GM18870 (cell line): ENCODE results near the gene DSTN.
"Not testable (repeated sequence)": the region's sequence is repeated elsewhere in the genome, so short reads cannot be mapped to it uniquely, and the experiment has no call there.

Experiments
- ATAC-seq: cut with Tn5 transposase; IDR thresholded peaks from one replicate; pipeline ENCODE4 v1.9.1; 2021; ENCODE audit warnings: moderate library complexity; ENCODE audit not compliant: unreplicated experiment

The DSTN gene

DNA sequence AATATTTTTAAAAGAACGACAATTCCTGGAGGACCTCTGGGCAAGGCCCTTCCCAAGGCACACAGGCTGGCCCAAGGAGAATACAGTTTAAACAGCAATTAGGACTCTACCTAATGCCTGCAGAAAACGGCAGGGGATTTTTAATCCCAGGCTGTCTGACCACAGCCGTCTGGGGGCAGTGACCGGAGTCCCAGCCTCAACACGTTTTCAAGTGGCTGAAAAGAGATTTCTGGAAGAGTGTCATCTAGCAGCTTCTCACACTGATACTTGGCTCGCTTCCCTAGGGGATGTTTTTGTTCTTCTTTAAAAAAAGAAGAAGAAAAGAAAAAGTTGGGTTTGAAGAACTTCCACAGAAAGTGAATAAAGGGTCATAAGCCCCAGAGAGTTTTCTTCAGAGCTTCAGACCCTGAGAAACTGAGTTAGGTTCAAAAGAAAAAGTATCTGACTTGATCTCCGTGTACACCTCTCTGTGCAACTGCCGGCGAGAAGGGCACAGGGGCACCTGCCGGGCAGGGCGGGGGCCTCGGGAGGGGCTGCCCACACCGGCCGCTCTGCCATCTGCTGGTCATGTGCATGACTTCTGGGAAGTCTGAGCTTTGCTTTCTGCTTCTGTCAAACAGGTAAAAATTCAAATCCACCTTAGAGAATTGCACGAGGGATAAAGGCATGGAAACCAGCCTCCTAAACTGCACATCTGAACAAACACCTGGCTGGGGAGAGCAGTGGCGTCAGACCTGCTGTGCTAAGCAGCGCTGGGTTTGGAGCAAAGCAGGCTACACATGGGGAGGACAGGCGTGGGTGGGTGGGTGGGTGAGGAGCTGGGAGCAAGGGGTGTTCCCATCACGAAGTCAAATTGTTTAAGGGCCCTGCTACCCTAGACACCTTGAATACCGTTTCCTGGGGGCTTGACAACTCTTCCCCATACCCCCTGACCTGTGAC lies 79.2 kb downstream of the DSTN start:
- ATAC-seq, result no peak

DNA sequence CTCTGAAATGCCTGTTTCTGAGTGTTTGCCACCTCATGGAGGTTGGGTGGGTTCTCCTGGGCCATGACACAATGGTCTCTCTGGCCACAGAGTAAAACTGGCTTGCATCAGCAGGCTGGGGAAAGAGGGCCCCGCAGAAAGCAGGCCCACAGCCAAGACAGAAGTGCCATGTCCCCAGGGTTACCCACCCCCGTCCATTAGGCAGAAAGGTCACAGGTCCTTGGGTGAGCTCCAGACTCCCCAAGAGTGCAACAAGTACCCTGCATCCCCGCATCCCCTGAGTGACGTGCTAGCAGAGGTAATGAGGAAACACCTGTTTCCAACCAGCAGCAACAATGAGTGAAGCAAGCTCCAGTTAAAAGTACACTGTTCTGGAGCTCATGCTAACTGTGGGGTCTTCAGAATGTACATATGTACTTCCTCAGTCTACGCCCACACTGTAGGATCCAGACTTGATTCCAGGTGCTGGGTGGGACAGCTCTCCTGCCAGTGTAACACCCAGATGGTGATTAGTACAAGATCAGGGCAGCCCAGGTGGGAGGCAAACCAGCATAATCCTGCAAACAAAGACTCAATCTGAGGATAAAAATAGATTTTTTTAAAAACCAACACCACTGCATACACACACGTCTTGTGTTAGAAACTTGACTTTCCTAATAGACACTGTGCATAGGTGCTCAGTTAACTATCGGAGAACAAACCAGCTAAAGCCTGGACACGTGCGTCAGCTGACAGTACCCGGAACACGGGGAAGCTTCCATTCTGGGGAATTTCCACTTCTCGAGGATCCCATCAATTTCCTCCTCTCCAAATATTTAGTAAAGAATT lies 80.6 kb downstream of the DSTN start:
- no peak for ATAC-seq

DNA sequence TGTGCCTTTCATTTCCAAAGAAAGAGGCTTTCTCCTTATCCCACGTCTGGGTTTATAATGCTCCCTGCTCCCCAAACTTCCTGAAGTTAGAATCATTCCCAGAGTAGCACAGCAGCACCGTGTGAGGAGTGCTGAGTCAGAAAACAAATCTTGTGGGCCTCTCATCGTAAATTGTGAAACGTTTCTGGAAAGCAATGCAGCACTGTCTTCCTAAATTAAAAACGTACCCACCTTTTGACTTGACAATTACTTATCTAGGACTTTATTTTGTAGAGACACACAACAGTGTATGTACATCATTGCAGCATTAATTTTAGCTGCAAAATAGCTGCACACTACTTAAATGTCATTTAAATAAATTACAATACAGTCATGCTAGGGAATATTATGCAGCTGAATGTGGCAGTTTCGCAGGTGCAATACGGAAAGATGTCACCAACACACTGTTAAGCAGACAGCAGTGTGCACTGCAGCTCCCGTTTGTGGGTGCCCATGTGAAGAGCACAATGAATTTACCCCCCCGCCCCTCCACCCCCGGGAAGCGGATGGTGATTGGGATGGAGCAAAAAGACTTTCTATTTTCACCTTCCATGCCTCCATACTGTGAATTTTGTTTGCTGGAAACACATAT lies 81.4 kb downstream of the DSTN start:
- ATAC-seq, result no peak

DNA sequence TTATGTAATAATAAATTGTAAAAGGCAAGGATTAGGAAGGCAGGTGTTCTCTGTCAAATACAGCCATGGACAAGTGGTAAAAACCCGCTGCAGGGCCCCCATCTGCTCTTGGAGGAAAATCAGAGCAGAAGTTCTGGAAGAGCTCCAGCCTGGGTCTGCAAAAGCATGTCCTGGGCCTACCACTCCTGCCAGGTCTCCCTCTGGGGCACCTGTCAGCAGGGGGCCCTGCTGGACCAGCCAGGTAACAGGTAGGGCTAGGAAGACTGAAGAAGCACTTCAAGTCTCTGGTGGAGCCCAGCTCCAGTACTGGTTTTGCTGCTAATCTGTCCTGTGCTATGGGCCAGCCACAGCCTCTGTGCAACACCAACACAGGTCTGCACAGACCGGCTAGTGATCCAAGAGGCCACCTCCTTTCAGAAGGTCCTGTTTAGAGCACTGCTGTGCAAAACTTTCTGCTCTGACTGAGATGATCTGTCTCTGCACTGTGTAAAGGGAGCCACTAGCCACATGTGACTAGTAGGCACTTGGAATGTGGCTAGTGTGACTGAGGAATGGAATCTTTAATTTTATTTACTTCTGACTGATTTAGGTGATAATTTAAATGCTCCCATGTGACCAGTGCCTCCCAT lies 82.0 kb downstream of the DSTN start:
- ATAC-seq, result no peak

DNA sequence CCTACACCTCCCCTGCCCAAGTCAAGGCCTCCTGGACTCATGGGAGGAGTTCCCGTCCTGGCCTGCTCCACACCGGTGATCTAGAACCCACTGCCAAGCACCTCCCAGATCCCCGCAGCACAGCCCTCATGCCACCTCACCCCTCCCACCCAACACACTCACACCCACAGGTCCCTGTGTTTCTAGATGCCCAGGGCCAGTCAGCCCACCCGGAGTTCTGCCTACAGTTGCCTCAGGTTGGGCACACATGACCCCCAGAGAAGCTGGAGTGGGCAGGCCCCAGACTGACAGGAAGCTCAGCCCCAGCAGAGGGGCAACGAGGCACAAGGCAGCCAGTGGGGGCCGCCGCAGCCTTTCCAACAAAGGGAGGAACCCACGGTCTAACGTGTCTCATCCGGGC lies 82.5 kb downstream of the DSTN start:
- ATAC-seq, result no peak

DNA sequence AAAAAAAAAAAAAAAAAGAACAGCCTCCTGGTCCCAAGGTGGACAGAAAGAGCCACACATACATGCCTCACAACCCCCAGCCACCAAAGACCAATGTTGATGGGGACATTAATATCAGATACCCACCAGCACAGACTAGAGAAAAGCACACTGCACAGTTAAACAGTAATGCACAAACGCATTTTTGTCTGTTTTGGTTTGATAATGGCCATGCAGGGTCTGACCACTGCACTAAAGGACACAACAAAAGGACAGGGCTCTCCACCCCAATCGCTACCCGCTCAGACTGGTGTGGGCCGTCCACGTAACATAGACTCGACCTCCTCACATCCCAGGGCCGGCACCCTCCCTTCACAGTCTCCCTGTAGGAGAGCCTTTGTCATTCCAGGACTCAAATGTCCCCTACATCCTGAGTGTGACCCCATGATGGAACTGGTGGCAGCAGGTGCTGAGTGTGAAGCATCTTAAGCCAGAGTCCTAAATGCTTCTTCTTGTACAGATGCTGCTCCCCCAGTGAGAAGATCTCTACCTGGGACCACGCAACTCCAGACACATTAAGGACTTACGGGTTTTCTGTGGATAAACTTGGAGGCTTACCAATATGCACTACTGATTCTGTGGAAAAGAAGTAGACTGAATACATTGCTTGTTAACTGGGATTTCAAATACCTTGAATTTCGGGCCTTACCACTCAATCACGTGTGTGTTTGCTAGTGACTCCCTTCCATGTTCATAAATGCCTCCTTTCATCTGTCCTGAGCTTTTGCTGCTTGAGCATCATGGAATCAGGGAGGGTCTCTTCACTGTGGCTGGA lies 84.2 kb downstream of the DSTN start:
- ATAC-seq, result no peak

DNA sequence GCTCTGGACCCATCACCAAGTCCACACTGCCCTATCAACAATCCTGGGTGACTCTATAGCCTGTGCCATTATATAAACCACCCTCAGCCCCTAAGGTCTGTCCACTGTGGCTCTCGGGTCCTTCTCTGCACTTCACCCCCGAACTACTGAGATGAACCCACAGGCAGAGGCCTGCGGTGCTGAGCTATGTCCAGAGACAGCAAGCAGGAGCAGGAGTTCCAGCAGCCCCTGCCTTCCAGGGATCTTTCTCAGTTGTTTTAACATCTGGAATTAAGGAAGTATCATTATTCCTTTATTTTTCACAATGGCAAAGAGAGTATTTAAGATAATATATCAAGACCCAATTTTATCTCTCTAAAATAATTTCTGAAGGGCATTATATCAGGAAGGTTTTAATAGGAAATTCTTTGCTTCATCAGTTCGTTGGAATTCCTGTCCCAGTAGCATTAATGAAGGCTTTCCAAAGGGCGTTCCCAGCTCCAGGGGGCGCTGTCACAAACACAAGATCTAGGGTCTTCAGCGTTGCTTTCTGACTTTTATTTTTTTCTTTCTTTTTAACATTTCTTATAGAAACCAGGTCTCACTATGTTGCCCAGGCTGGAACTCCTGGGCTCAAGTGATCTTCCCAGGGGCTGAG lies 84.9 kb downstream of the DSTN start:
- ATAC-seq, result no peak

DNA sequence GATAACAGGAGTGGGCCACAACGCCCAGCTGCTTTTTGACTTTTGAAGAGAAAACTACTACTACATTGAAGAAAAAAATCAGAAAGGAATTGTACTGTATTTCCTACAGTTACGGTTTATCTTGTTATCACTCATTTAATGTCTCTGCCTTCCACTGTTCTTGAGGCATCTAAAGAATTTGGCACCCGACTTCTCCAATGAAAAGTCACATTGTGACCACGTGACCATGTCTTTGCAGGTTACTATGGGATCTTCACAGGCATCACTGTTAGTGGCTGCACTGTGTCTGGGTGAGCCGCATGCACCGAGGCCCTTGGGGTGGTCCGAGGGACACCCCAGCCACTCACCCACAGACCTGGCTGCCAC lies 85.4 kb downstream of the DSTN start:
- ATAC-seq, result no peak

DNA sequence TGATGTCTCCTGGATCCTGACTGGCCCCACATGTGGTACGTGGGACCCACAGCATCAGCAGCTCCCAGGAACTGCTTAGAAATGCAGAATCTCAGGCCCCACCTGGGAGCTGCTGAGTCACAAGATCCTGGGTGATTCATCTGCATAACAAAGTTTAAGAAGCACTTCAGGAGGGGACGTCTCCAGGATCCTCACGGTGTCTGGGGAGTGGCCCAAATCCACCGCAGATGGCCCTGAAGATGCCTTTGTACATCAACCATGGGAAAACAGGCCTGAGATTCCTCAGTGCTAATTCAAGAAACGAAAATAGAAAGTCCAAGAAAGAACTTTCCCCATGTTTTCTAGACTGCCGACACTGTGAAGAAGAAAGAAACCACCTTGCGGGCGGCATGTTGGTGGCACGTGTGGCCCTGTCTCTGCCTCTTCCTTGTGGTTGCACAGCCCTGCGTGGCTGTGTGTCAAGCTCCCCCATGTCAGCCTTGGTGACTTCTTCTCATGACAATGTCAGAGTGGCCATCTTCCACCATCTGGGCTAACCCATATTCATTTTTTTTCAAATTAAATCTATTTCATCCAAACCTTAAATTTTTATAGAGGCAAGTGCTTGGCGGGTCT lies 86.1 kb downstream of the DSTN start:
- no peak for ATAC-seq

DNA sequence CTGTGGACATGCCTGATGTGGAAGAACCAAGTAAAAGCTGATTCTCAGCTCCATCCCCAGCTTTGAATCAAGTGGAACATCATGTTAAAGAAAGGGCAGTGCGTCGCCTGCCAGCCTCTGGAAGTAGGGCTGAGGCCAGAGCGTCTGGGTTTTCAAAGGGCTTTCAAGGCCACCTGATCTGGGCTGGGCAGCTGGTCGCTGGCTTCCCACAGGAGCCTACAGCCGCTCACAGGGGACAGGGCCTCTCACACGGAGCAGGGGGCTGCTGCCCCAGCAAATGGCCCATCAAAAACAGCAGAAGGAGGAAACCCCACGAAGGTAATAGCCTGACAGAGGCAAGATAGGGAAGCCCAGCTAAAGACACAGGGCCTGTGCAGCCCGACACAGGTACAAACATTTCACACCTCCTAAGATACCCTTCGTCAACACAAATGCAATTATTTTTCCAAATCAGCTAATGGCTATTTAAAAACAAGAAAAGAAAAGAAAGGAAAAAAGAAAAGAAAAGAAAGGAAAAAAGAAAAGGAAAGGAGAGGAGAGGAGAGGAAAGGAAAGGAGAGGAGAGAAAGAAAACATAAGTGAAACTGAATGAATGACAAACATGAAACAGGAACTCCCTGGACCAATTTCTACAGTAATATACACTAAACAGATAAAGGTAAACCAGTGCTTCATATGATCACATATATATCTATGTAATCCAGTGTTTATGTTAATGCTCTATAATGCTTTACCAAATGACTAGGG lies 87.4 kb downstream of the DSTN start:
- no peak for ATAC-seq

DNA sequence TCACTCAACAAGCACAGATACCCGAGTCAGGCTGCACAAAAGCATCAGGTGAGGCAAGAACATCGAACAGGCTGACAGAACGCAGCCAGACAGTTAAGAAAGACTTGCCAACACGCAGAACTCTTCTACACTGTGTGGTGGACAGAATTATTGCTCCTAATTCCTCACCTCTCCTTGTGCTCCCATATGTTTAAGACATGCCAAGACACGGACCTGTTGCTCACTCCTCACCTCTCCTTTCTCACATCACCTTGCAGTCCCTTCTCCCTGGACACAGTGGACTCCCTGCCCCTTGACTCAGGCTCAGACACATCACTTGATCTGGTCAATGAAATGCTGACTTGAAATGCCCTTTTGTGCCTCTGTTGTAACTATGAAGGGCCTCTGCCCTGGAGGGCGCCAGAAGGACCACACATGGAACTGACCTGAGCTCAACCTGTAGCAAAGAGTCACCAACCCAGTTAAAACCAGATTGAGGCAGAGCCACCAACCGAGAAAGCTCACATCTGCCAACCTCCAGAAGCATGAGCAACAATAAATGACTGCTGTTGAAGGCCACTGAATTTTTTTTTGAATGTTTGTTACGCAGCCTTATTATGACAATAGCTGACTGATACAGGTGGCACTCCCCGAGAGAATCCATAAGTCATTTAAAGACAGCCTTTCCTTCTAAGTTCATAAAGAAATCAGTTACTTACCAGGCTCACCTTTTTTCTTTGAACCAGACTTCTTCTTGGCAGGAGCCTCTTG lies 88.2 kb downstream of the DSTN start:
- ATAC-seq, result no peak

DNA sequence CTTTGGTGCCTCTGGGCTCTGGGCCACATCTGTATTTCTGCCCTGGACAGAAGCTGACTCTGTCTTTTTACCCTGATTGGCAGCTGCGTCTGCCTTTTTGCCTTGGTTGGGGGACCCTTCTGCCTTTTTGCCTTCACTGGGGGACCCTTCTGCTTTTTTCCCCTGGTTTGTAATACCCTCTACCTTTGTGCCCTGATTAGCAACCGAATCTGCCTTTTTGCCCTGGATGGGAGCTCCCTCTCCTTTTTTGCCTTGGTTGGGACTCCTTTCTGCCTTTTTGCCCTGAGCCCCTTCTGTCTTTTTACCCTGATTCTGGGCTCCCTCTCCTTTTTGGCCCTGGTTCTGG lies 88.7 kb downstream of the DSTN start:
- ATAC-seq, result no peak

DNA sequence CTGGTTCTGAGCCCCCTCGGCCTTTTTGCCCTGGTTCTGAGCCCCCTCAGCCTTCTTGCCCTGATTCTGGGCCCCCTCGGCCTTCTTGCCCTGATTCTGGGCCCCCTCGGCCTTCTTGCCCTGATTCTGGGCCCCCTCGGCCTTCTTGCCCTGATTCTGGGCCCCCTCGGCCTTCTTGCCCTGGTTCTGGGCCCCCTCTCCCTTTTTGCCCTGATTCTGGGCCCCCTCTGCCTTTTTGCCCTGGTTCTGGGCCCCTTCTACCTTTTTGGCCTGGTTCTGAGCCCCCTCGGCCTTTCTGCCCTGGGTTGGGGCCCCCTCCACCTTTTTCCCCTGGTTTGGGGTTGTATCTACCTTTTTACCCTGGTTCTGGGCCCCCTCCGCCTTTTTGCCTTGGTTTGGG lies 89.5 kb downstream of the DSTN start:
- ATAC-seq, result not testable (repeated sequence)
